Ishikawa (cell line): Measurements from ENCODE around the gene AP1G1.

ENCODE experiments used
- CEBPB ChIP-seq: IDR thresholded peaks from 2 replicates; pipeline ENCODE4 v1.6.1; 2012
- CREB1 ChIP-seq: IDR thresholded peaks from 2 replicates; pipeline ENCODE4 v1.6.1; 2012; ENCODE audit warnings: low read depth
- EGR1 ChIP-seq: IDR thresholded peaks from 2 replicates; pipeline ENCODE4 v1.6.1; 2012
- EP300 ChIP-seq: IDR thresholded peaks from 2 replicates; pipeline ENCODE4 v1.6.1; 2012; ENCODE audit warnings: borderline replicate concordance
- FOXM1 ChIP-seq: IDR thresholded peaks from 2 replicates; pipeline ENCODE4 v1.6.1; 2012; ENCODE audit warnings: low read depth, borderline replicate concordance
- MAX ChIP-seq: IDR thresholded peaks from 2 replicates; pipeline ENCODE4 v1.6.1; 2012
- NFIC ChIP-seq: IDR thresholded peaks from 2 replicates; pipeline ENCODE4 v1.6.1; 2012
- RAD21 ChIP-seq: IDR thresholded peaks from 2 replicates; pipeline ENCODE4 v1.6.1; 2012; ENCODE audit warnings: low read depth
- REST ChIP-seq: IDR thresholded peaks from 2 replicates; pipeline ENCODE4 v1.6.1; 2012; ENCODE audit warnings: low read depth, mild to moderate bottlenecking
- TAF1 ChIP-seq: IDR thresholded peaks from 2 replicates; pipeline ENCODE4 v1.6.1; 2012; ENCODE audit warnings: low read depth, mild to moderate bottlenecking
- TCF12 ChIP-seq: IDR thresholded peaks from 2 replicates; pipeline ENCODE4 v1.6.1; 2012; ENCODE audit warnings: low read depth
- TEAD4 ChIP-seq: IDR thresholded peaks from 2 replicates; pipeline ENCODE4 v1.6.1; 2012
- USF1 ChIP-seq: IDR thresholded peaks from 2 replicates; pipeline ENCODE4 v1.6.1; 2012
- YY1 ChIP-seq: IDR thresholded peaks from 2 replicates; pipeline ENCODE4 v1.6.1; 2012; ENCODE audit warnings: low read depth
- ZBTB7A ChIP-seq: IDR thresholded peaks from 2 replicates; pipeline ENCODE4 v1.6.1; 2012; ENCODE audit warnings: low read depth

AP1G1 gene

DNA sequence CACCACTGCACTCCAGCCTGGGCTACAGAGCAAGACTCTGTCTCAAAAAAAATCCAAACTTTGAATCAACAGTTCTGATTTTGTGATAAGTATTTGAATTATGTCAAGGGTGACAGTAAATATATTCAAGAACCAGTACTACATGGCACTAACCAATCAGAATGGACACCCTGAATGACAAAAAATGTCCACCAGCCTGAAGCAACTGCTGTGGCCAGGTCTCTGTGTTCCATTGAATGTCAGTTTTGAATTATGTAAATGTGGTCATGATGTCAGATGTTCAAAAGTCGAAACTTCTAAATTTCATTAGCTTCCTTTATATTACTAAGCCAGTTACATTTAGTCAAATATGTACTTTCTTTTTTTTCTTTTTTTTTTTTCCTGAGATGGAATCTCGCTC is 21.7 kb upstream of the AP1G1 start:
- TF ChIP-seq REST (no peak), USF1 (no peak), NFIC (no peak), EGR1 (no peak), TAF1 (no peak), CREB1 (no peak), TEAD4 (no peak), EP300 (no peak), CEBPB (no peak), FOXM1 (no peak), ZBTB7A (no peak), MAX (no peak), RAD21 (no peak)

DNA sequence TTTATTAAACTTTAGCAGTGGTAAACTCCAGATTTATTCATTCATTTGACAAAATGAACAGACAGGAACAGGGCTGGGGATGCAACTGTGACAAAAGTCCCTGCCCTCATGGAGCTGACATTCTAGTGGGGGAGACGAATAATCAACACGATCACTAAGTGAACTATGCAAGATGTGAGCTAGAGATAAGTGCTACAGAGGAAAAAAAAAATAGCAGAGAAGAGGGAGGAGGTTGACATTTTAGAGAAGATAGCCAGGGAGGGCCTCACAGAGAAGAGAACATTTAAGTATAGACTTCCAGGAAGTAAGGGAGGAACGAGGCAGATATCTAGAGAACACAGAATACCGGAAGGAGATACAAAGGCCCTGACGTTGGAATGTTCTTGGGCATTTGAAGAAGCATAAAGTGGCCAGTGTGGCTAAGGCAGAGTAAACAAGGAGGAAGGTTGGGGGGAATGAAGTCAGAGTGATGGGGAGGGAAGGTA is 17.9 kb upstream of the AP1G1 start:
- TF ChIP-seq FOXM1 = no peak

DNA sequence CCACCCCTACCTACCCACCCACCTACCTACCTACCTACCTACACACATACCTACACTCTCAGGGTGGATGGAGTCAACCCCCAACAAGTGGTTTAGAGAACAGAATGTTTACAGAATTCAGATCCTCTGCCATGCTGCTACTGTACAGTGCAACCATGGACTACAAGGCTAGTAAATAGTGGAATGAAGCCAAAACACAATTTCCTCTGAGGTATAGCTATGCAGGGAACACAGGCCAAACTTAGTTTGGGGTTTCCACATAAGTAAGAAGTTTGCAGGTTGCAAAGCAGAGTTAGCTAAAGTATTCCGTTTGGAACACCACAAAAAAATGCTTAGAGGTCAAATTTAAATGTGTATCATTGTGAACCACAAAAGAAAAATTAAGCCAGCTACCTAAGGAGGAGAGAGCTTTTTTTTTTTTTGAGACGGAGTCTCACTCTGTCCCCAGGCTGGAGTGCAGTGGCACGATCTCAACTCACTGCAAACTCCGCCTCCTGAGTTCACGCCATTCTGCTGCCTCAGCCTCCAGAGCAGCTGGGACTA is 2.7 kb upstream of the AP1G1 start:
- TF ChIP-seq REST = no peak
- no peak for TF ChIP-seq FOXM1
- TF ChIP-seq NFIC = no peak
- TF ChIP-seq EGR1 = no peak
- no peak for TF ChIP-seq TCF12
- TF ChIP-seq RAD21 = no peak
- TF ChIP-seq MAX = no peak
- TF ChIP-seq ZBTB7A = no peak
- TF ChIP-seq CREB1 = no peak
- no peak for TF ChIP-seq YY1
- no peak for TF ChIP-seq TAF1
- TF ChIP-seq CEBPB = no peak
- no peak for TF ChIP-seq USF1
- TF ChIP-seq TEAD4 = no peak
- no peak for TF ChIP-seq EP300

GRCh38 chr16:71807905-71808592 is 585 bp downstream of the AP1G1 start:
- TF ChIP-seq NFIC (no peak), EP300 (no peak), USF1 (no peak), TCF12 (no peak), CREB1 (no peak), YY1 (no peak), TEAD4 (no peak), TAF1 (no peak), EGR1 (no peak)

DNA sequence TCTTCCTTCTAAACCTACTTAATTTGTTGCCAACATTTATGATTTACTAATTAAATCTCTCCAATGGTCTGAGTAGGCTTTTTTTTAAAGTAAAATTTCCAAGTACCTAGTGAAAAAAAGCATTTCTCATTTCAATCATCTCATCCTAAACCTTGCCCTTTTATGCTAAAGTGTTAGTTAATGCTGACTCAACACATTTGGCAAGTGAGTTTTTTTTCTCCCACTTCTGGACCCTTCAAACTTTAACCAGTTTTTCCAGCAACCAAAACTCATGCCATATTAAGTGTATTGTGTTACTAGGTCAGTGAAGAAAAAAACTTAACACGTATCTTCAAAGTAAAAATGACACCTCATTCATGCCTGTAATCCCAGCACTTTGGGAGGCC is 5.3 kb downstream of the AP1G1 start:
- TF ChIP-seq REST (no peak), CREB1 (no peak), EP300 (no peak), EGR1 (no peak), TEAD4 (no peak), RAD21 (no peak), MAX (no peak), TAF1 (no peak), USF1 (no peak), NFIC (no peak), TCF12 (no peak), YY1 (no peak), FOXM1 (no peak)
